ENCODE results near the gene RIMS4. TPM values are rescaled to one million over a fixed set of nuclear protein-coding genes. Genes with fewer than 3 reads are reported as not detected.

RIMS4 gene
- total and polyA plus RNA-seq, 2 of the 8 experiments (the other 6 are each of a cell fraction or from before 2014, with no cell fraction given): 13.3 to 44.2 TPM

DNA sequence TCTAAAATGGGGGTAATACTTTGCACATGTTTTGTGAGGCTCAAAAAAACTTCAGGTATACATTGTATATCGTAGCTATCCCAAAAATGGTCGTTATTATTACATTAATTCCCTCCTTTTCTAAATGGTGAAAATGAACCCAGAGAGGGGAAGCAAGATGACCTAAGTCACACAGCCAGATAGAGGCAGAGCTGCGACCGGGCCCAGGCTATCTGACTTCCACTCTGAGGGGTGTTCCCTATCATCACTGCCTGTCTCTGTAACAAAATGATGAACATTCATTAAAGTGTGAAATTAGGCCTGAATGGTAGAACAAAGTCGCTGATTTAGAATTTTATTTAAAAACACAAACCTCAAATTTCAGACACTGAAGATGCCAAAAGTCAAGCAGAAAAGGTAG, 29.1 kb upstream of the RIMS4 start:
- no peak overlapping the region for H2AK5ac ChIP-seq (ENCODE audit: low read depth, low read length)
- no peak for TF ChIP-seq NRF1 (IDR thresholded peaks at IDR 0.05; ENCODE audit: low read depth, low read length)
- no peak for TF ChIP-seq CHD1 (IDR thresholded peaks at IDR 0.05; ENCODE audit: low read depth, low read length)
- no peak overlapping the region for H3K23ac ChIP-seq (ENCODE audit: insufficient read length)
- 89% methylated on average over 5 of the region's 5 CpGs; no CpG with 5 or more reads in 1 of the 2 experiments for WGBS, 2 experiments (ENCODE audit: extremely low coverage in 1 of 2, insufficient coverage in 1 of 2, insufficient read length in 1 of 2, insufficient replicate concordance in 2 of 2, low coverage in 1 of 2, low lambda C conversion rate in 2 of 2, missing lambda C conversion rate in 1 of 2)
- no peak overlapping the region for H4K8ac ChIP-seq (ENCODE audit: extremely low read depth, insufficient read depth, low read length)
- no peak overlapping the region for H2BK120ac ChIP-seq (replicated peaks; ENCODE audit: low read depth, low read length)
- no peak overlapping the region for H4K91ac ChIP-seq (replicated peaks; ENCODE audit: insufficient read length, low read length)
- no peaks in the 10 kb centered on the region for H3K79me1 ChIP-seq (ENCODE audit: low read depth, low read length)
- no peak overlapping the region for H2BK20ac ChIP-seq (ENCODE audit: low read length)
- no peak overlapping the region for H3K27ac ChIP-seq (ENCODE audit: low read depth, low read length)
- no peak overlapping the region for H2AFZ ChIP-seq (ENCODE audit: low read length)
- H3K4ac ChIP-seq (replicated peaks; ENCODE audit: insufficient read length, low read depth, low read length): no peak overlapping the region
- no peak for DNase-seq (ENCODE audit: low read depth in 1 of 2, low spot score in 2 of 2)
- no peak overlapping the region for H3K18ac ChIP-seq (ENCODE audit: extremely low read depth, low read length)
- no peak overlapping the region for H3K9ac ChIP-seq (replicated peaks in 1 of 4; ENCODE audit: extremely low read depth in 1 of 4, low read depth in 3 of 4, low read length in 3 of 4)
- H3K79me2 ChIP-seq (ENCODE audit: control insufficient read depth in 1 of 2, insufficient read depth in 2 of 2, low read length in 2 of 2): no peaks in the 10 kb centered on the region
- no peak overlapping the region for H3K4me3 ChIP-seq (ENCODE audit: extremely low read depth in 1 of 4, insufficient read depth in 2 of 4, low read depth in 3 of 4, low read length in 4 of 4)
- H4K5ac ChIP-seq (ENCODE audit: insufficient read length, low read depth, low read length): no peak overlapping the region
- no peaks in the 10 kb centered on the region; the same call in 1 of the 2 replicates for H3K23me2 ChIP-seq (ENCODE audit: low read depth, low read length)
- H3K4me2 ChIP-seq (ENCODE audit: insufficient read depth in 1 of 2, low read depth in 2 of 2, low read length in 2 of 2): no peak overlapping the region
- H3K27me3 ChIP-seq (replicated peaks in 1 of 4; ENCODE audit: control insufficient read depth in 3 of 4, extremely low read depth in 1 of 4, insufficient read depth in 3 of 4, low read length in 3 of 4): no peaks in the 10 kb centered on the region; a peak in 1 of 7 replicates
- H3K56ac ChIP-seq (replicated peaks; ENCODE audit: insufficient read length, low read depth, low read length): no peak overlapping the region
- ChIA-PET POLR2A (ENCODE audit: partially characterized antibody) (interaction anchor here (0.6 to 1.1 kb wide), 2 partner anchors 11 to 78 kb away, joined by 3 to 5 read pairs; no protein-coding TSS in a partner anchor), CTCF (ENCODE audit: partially characterized antibody) (interaction anchor here (0.9 to 1.7 kb wide), 3 partner anchors 27 to 92 kb away, joined by 4 to 5 read pairs (median 4); no protein-coding TSS in a partner anchor)
- H3K9me3 ChIP-seq (ENCODE audit: insufficient read depth in 2 of 2, low read depth in 1 of 2, low read length in 1 of 2): no peaks in the 10 kb centered on the region; a peak in 1 of 4 replicates
- H3K4me1 ChIP-seq (replicated peaks in 1 of 4; ENCODE audit: control insufficient read depth in 3 of 4, insufficient read depth in 4 of 4, low read length in 3 of 4): peaks cover 0 to 3% (median 2%) of the 10 kb centered on the region in 4 experiments; a peak in 3 of 7 replicates
- no peak overlapping the region for H2BK12ac ChIP-seq (ENCODE audit: low read depth, low read length)
- no peaks in the 10 kb centered on the region for H3K36me3 ChIP-seq (ENCODE audit: control insufficient read depth in 2 of 4, insufficient read depth in 4 of 4, low read length in 3 of 4)
- H4K20me1 ChIP-seq (replicated peaks in 1 of 2; ENCODE audit: control insufficient read depth in 1 of 2, insufficient read depth in 2 of 2, low read length in 2 of 2): no peaks in the 10 kb centered on the region
- H2BK15ac ChIP-seq (ENCODE audit: low read length): no peak overlapping the region
- no peak for FAIRE-seq
- no peak overlapping the region for H3K14ac ChIP-seq (ENCODE audit: insufficient read length)
- no peak overlapping the region for H2BK5ac ChIP-seq (ENCODE audit: low read depth, low read length)

All from H1 (cell line).